AG08396 (cell line): Measurements from ENCODE around the gene COL13A1.

Experiments
- DNase-seq: peaks from one replicate; pipeline ENCODE4 v3.0.0; 2012; ENCODE audit warnings: low spot score, mixed read lengths

The COL13A1 gene

DNA sequence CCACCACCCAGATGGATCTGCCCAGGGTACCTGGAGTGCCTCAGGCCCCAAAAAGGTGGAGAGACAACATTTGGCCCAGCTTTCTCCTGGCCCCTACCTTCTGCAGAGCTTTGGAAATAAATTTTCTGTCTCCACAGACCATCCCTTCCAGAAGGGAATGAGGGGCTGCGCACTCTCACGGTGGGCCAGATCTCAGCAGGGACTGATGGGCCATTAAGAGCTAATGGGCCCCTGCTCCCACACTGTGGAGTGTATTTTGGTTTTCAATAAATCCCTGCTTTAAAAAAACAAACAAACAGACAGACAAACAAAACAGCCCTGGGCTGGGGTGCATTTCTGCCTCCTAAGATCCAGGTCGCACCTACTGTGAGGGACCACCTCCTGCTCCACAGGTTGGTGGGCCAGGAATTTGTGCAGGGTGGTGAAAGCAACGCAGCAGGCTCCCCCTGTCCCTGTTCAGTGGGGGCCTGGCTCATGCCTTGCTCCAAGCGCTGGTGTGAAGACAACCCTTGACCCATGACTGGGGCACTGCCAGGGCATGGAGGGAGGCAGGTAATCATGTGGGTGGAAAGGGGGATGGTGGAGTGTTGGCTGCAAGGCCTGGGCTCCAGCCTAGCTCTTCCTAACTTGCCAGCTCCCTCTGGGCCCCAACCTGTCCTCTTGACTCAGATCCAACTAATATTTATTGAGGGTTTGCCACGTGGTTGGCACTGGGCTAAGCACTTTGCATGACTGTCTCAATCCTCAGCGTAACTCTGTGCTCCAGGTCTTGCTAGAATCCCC is 88.5 kb downstream of the COL13A1 start:
- no peak for DNase-seq

DNA sequence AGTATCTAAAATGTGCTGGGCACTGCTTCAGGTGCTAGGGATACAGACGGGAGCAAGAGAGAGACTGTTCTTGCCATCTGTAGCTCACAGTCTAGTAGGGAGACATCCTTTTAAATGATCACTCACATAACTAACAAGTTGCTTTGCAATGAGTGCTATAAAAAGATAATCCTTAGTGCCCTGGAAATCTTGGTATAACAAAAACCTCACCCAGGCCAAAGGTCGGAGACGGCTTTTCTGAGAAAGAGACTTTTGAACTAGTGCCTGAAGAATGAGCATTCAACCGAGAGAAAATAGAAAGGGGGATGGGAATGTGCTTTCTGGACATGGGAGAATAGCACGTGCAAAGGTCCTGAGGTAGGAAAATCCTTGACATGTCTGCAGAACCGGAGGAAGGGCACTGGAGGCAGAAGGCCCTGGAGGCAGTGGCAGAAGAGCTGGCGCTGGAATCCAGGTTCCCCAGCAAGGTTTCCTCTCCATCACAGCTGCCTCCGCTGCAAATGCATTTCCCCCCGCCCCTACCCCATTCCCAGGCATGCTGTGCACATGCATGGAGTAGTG is 89.4 kb downstream of the COL13A1 start:
- DNase-seq = no peak

DNA sequence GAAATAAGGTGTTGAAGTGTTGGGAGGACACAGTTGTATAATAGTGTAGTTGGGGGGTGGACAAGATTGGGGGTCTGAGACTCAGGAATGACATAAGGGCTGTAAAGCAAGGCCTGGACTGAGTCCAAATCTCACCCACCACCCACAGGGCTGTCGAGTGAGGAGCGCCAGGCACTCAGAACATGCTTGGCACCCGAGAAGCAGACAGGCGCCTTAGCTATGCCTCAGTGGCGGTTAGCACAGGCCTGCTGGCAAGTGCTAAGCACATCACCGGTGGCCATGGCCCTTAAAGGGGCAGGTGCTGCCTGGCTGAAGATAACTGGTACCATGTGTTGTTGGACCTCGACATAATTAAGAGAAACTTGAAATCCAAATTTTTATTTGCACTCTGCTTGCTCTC is 90.7 kb downstream of the COL13A1 start:
- DNase-seq = no peak

DNA sequence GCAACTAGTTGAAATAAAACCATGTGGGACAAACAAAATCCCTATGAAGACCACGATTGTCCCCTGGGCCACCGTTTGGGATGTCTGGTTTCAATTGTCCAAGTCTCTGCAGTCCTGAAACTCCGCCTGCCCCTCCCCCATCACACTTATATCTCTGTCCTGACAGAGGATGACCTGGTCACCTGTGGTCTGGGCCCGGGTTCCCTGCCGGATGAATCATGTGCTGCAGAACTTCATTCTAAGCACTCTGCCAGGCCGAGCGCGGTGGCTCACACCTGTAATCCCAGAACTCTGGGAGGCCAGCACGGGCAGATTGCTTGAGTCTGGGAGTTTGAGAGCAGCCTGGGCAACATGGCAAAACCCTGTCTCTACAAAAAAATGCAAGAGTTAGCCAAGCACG is 91.1 kb downstream of the COL13A1 start:
- DNase-seq = no peak

DNA sequence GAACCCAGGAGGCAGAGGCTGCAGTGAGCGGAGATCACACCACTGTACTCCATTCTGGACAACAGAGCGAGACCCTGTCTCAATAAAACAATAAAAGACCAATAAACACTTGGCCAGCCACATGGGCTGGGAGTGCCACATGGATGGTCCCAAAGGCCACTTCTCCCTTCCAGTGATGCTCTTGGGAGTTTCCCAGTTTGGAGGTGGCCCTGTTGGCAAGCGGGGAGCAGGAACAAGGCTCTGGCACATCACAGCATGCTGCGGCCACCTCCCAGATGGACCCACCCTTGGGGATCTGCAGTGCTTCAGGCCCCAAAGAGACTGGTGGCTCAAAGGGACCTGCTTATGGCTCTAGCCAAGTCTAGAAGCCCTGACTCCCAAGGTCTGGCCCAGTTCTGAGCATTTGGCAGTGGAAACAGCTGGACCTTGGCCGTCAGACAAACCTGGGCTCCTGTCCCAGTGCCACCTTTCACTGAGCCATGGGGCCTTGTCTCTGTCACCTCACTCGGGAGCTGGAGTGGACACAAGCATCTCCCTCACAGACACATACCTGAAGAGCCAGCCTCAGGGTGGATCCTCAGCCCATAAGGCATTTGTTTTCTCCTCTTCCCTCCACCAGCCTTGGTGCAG is 91.7 kb downstream of the COL13A1 start:
- DNase-seq = no peak

DNA sequence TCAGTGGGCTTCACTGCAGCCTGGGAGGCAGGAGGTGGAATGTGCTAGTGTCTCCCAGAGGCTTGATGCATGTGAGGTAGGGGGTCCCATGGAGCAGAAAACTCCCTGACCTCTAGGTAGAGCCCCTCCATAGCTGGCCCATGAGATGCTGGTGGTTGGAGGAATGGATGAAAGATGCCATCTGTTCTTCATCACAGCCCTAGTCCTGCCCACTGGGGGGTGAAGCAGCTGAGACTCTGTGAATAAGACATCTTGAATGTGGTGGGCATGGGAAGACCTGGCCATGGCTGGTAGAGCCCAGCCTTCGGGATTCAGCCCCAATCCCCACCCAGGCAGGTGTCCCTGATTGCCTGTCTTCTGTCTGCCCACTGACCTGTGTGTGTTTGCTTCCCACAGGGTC is 92.5 kb downstream of the COL13A1 start:
- DNase-seq = no peak

DNA sequence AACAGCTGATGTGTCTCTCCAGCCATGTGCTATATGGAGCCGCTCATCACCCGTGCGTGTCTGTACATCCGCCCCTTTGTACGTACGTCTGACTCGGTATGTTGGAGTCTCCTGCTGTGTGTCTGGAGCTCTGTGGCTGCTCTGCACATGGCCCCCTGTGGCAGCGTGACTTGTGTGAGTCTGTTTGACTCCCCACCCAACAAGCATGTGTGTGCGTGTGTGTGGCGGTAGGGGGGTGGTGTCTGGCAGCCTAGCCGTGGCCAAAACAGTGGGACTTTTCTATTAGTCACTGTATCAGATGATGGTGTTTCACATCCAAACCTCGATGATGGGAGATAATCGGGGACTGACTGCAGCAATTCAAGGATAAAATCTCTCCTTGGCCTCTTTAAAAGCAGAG is 94.1 kb downstream of the COL13A1 start:
- DNase-seq = peak; percentile 76

DNA sequence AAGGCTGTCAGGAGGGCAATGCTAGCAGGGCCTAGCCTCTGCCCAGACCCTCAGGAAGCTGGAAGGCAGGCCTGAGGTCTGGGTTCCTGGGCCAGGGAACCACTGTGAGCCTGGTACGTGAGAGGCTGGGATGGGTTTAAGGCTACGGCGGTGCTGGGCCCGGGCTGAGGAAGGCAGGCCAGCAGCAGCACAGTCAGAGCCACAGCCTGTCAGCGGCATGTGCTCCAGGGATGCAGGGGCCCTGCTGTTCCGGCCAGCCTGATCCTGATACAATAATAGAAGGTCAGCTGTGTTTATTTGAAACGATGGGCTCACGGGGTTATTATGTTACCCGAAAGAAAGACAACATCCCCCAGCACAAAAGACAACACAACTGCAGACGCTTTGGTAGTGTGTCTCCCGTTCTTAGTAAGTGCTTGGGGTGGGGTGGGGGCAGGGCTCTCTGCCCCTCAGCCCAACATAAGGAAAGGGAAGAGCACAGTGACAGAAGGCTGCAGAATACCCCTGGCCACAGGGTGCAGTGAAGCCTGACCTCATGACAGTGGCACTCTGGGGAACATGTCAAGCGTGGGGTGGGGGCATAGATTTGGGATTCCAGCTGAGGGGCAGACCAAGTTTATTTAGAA is 95.0 kb downstream of the COL13A1 start:
- DNase-seq = no peak

DNA sequence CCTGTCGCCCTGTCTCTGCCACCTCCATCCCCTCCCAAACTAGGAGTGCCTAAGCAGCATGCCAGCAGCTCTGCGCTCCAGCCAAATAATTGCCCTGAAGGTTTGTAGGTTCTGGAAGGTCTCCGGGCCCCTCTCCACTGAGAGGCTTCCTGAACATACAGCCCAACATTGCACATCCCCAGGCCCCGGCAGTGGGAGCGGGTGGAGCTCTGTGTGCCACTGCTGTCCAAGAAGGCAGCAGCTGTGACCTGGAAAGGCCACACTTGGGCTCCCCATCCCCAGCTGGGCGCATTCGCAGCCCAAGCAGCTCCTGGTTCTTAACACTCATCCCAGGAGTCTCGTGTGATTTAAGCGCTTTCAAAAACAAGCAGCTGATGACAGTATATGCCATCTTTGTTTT is 95.7 kb downstream of the COL13A1 start:
- DNase-seq = no peak

DNA sequence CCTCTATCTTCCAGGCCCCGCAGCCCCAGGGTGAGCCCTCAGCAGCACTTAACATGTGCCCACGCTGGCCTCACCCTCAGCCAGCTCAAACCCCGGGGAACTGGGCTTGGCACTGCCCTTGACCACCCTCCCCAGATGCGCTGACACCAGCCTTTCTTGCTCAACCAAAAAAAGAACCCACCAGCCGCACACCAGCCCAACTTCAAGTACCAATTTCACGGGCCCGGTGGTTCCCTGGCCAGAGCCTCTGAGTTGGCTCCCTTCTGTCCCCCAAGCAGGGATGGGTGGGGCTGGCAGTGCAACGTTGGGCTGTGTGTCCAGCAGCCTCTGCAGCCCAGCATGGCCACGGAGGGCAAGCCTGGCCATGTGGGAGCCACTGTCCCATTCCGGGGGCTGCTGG is 96.3 kb downstream of the COL13A1 start:
- no peak for DNase-seq

DNA sequence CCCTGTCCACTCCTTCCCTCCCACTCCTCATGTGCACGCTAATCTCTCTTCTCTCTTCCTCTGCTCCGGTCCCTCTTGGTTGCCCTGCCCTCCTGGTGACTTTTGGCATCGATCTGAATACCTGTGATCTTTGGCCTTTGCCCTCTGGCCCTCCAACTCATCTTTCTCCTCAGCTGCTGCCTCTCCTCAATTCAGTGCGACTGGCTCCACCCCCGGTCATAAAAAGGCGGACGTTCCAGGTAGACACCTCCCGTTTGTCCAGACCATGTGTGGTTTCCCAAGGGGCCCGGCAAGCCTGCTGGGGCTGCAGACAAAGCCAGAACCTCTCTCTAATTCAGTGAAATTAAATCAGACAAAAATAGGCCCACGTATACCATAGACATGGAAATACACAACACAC is 96.8 kb downstream of the COL13A1 start:
- no peak for DNase-seq

DNA sequence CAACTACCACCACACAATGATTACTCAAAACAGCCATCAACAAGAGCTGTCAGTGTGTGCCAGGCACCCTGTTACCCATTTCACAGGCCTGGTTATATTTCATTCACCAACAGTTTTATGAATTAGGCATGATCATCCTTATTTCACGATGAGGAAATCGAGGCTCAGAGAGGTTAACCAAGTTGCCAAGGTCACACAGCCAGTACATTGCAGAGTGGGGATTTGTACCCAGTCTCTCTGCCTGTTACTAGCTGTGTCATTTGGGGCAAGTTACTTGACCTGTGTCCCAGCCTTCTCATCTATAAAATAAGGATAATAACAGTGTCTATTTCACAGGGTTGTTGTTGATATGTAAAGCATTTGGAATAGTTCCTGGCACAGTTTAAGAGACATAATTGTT is 97.2 kb downstream of the COL13A1 start:
- DNase-seq = no peak

DNA sequence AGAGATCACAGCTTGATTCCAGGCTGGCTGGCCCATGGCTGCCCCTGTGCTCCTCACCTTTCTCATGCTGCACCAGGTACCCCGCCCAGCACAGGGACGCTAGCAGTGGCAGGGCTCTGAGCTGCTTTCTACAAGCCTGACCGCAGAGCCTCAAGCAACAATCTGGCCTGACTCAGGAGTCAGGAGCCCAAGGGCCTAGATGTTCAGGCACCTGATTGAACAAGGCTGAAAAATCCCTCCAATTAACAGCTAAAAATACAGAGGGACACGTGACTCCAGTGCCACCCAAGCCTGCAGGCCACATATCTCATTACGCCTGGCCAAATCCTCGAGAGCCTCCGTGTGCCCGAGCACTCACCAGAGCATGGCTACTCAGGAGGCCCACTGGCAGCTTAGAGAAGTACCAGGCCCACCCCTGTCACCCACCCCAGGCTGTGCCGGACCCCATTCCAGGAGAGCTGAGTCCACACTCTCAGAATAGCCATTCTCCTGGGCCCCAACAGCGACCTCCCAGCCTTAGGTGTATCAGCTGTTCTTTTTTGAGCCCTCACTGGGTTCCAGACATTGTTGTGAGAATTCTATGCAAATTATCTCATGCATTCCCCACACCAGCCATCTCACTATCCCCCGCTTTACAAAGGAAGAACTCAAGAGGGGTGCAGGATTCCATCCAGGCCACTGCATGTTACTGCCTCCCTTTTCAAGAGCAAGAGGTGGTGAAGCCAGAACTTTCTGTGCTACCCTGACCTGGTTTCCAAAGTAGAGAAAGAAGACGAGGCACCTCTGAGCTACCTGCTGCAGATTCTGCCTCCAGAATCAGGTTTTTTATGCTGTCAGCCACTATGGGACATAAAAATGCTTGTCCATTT is 98.3 kb downstream of the COL13A1 start:
- DNase-seq = no peak

DNA sequence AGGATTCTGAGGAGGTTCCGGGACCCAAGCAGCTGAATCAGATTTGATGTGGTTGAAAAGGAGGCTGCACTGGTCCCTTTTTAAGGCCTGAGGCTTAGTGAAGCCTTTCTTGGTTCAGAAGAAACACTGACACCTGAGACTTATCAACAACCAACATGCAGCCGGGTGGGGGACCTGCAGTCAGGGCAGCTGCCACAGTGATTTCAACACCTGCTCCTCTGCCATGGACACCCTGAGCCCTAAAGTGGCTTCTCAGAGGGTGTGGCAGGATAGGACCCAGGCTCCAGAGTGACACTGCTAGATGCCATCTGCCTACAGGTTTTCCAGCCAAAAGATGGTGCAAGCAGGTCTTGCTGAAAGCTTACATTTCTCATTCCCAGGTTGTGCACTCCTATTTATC is 99.3 kb downstream of the COL13A1 start:
- no peak for DNase-seq

DNA sequence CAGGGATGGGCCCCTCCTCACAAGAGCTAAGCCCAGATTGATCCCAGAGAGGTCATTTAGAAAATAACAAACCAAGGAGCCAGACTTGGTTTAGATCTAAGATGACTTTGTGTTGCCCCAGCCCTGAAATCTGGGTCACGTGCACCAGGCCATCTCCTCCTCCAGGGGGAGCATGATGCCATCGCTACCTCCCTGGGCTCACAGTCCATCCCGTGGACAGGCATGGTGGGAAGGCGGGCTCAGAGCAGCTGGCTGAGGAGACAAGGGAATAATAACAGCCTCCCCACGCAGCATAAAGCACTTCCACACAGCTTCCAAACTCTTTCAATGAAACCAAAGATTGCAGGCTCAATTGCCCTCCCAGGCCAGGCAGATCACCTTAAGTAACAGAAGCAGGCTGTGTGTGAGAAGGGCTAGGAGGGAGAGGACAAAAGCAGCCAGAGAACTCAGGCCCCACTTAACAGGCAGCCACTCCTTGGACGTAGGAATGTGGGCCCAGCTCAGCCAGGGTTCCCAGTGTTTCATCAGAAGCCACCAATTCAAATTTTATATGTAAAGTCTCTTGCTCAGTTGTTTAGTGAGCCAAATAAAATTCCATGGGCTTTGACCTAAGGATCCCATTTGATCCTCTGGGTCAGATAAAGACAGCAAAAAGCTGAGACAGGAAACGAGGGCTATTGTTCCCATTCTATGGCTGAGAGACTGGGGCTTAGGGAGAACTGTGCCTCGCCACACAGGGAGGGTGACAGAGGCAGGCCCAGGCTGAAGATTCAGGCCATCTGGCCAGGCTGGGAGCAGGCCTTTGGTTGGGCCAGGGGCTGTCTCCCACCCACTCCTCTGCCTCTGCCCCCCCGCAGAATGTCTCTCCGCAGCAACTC is 100.2 kb downstream of the COL13A1 start:
- DNase-seq = peak; percentile 89

DNA sequence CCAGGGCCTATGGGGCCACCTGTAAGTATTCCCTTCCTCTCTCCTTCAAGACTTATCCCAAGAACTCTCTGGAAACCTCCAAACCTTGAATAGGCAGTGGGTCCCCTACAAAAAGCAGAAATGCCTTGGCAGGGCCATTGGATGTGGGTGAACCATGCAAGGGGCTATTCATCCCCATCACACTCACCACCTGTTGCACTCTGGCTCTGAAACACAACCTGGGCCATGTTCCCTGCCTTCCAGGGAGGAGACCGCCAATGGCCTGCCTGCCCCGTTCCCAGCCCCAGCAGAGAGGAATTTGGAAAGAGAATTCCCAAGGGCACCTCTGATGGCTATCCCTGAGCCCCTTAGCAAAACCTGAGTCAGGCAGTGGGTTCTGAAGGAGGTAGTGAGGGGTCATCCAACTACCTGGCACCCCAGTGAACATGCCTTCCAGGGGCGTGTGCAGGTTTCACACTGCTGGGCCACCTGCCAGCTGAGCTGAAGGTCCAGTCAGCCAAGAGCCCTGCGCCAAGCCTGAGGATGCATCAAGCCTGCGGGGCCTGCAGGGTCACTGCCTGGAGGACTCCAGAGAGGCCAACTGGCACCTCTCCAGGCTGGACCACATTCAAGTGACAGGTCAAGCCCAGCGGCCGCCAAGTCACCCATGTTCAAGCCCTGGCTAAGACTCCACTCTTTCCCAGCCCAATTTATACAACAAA is 101.3 kb downstream of the COL13A1 start:
- DNase-seq = no peak

DNA sequence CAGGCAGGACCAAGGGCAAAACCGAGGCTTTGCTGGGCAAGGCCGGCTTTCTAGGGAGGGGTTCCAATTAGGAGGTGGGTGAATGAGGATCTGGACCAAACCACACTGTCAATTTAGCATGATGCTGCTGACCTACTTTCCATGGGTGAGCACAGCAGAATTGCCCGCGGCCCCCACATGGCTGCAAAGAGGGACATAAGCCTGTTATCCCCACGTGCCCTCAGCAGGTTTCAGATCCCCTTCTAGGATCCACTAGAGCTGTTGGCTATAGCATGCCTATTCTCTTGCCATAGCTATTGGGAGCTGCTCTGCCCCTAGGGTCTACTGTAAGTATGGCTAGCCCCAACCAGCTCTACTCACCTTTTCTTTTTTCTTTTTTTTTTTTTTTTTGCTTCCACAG is 102.8 kb downstream of the COL13A1 start:
- no peak for DNase-seq

DNA sequence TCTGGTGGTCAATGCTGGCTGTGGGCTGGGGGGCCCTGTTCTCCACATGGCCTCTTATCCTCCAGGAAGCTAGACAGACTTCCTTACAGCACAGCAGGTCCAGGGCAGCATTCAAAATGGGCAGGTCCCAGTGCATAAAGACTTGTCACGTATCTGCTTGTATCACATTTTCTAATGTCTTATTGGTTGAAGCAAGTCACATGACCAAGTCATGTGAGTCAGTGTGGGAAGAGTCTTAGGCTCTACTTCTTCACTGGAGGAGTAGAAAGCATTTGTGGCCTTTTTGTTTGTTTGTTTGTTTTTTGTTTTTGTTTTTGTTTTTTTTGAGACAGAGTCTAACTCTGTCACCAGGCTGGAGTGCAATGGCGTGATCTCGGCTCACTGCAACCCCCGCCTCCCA is 104.7 kb downstream of the COL13A1 start:
- no peak for DNase-seq

DNA sequence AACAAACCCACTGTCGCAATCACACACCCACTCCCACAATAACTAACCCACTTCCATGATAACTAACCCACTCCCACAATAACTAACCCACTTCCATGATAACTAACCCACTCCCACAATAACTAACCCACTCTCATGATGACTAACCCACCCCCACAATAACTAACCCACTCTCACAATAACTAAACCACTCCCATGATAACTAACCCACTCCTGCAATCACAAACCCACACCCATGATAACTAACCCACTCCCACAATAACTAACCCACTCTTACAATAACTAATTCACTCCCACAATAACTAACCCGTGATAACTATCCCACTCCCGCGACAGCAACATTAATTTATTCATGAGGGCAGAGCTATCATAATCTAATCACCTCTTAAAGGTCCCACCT is 105.8 kb downstream of the COL13A1 start:
- no peak for DNase-seq

DNA sequence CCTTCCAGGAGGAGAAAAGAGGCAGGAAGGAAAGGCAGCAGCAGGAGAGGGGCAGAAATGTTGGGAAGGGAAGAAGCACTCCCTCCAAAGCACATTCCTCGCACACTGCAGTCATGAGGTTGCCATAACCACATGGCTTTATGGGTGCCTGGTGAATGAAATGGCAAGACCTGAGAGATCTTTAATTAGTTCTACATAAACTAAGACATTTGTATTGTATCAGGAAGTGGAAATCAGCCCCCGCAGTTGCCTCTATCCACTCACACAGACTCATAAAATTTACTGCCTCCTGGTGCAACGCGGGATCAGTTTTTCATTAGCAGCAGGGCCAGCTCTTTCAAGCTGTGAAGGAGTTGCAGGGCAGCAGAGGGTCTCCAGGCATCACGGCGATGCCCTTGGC is 106.4 kb downstream of the COL13A1 start:
- no peak for DNase-seq

DNA sequence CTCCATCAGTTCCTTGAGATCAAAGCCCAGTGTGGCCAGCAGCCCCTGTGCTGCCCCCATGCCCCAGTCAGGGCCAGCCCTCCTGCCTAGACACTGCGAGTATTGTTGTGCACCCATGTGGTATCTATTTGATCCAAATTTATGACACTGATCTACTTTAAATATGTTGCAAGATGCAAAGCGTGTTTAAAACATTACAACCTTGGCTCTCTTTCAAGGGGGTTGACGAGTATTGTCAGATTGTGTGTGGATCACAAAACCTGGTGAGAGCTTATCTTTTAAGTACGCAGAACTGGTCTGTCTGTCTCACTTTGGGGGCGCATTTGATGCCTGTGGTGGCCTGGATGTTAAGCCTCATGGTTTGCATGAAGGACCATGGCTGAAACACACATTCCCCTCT is 108.9 kb downstream of the COL13A1 start:
- DNase-seq = no peak
